Keratinocyte (primary cell): ENCODE measurements around the gene TMED10. TPM values are rescaled to one million over a fixed set of nuclear protein-coding genes. Genes with fewer than 3 reads are reported as not detected.

Experiments used
- DNase-seq: peaks from one replicate; pipeline ENCODE4 v3.0.0-alpha.2; 2011; ENCODE audit warnings: low read depth, missing footprints, low spot score
- FAIRE-seq: peaks from 2 replicates; lab custom pipeline; 2011; peaks lifted over from hg19 to GRCh38; lab: Jason Lieb, UNC
- H2AFZ ChIP-seq: 2 replicates; pipeline ENCODE4 v1.6.0; 2012; ENCODE audit warnings: low read length, control low read depth, inconsistent platforms; ENCODE audit not compliant: control insufficient read depth
- H3K27ac ChIP-seq: 2 replicates; pipeline ENCODE4 v1.5.1; 2011; ENCODE audit warnings: low read length; ENCODE audit not compliant: control insufficient read depth, insufficient read depth
- H3K27me3 ChIP-seq: 3 replicates; pipeline ENCODE4 v1.6.0; 2011; ENCODE audit warnings: low read length; ENCODE audit not compliant: control insufficient read depth, insufficient read depth; ENCODE audit errors: extremely low read depth
- H3K36me3 ChIP-seq, 2 experiments: 2 replicates in 1 of 2; 3 replicates in 1 of 2; pipeline ENCODE4 v1.5.1; 2011; ENCODE audit warnings: low read length in 2 of 2, mild to moderate bottlenecking in 1 of 2; ENCODE audit not compliant: control insufficient read depth in 2 of 2, insufficient read depth in 2 of 2; ENCODE audit errors: extremely low read depth in 1 of 2
- H3K4me1 ChIP-seq: 3 replicates; pipeline ENCODE4 v1.5.1; 2011; ENCODE audit warnings: low read length; ENCODE audit not compliant: control insufficient read depth, insufficient read depth; ENCODE audit errors: extremely low read depth
- H3K4me2 ChIP-seq: 3 replicates; pipeline ENCODE4 v1.6.0; 2011; ENCODE audit warnings: low read depth, low read length; ENCODE audit not compliant: control insufficient read depth, insufficient read depth; ENCODE audit errors: extremely low read depth
- H3K4me3 ChIP-seq, 3 experiments: fragments of 200-600 bp in 1 of 3; sonication (generic) in 1 of 3; 2 replicates in 2 of 3; 3 replicates in 1 of 3; pipeline ENCODE4 v1.5.1; 2011 to 2016; ENCODE audit warnings: low read length in 3 of 3, mild to moderate bottlenecking in 3 of 3, control low read depth in 2 of 3, inconsistent platforms in 1 of 3, low read depth in 1 of 3, mixed read lengths in 1 of 3, mixed run types in 1 of 3, moderate library complexity in 1 of 3; ENCODE audit not compliant: control insufficient read depth in 2 of 3, insufficient read depth in 2 of 3; ENCODE audit errors: extremely low read depth in 1 of 3
- H3K79me2 ChIP-seq: 2 replicates; pipeline ENCODE4 v1.6.0; 2012; ENCODE audit warnings: low read length; ENCODE audit not compliant: control insufficient read depth, insufficient read depth
- H3K9ac ChIP-seq: 3 replicates; pipeline ENCODE4 v1.6.0; 2011; ENCODE audit warnings: low read length; ENCODE audit not compliant: control insufficient read depth, insufficient read depth; ENCODE audit errors: extremely low read depth
- H3K9me1 ChIP-seq: 3 replicates; pipeline ENCODE4 v1.6.0; 2011; ENCODE audit warnings: low read length; ENCODE audit not compliant: control insufficient read depth, insufficient read depth; ENCODE audit errors: extremely low read depth
- H3K9me3 ChIP-seq: 2 replicates; pipeline ENCODE4 v1.5.1; 2012; ENCODE audit warnings: low read depth, low read length; ENCODE audit not compliant: control insufficient read depth
- H4K20me1 ChIP-seq: 3 replicates; pipeline ENCODE4 v1.6.0; 2011; ENCODE audit warnings: low read length; ENCODE audit not compliant: control insufficient read depth, insufficient read depth; ENCODE audit errors: extremely low read depth
- CTCF ChIP-seq, 3 experiments: IDR thresholded peaks in 1 of 3; conservative IDR thresholded peaks in 1 of 3; optimal IDR thresholded peaks in 1 of 3; 2 replicates in 2 of 3; 3 replicates in 1 of 3; pipeline versions ENCODE3 to v1.5.1; 2011; ENCODE audit warnings: low read length in 3 of 3, mild to moderate bottlenecking in 3 of 3, moderate library complexity in 2 of 3, control low read depth in 1 of 3, inconsistent platforms in 1 of 3; ENCODE audit not compliant: insufficient read depth in 2 of 3; ENCODE audit errors: extremely low read depth in 1 of 3
- EZH2 ChIP-seq: IDR thresholded peaks from one replicate; pipeline ENCODE4 v1.6.1; 2012; ENCODE audit warnings: inconsistent platforms, mild to moderate bottlenecking, low read length, moderate library complexity
- dilution Hi-C: fragments of 300-500 bp; cut with MboI; formaldehyde crosslinking; loops from one replicate; pipeline ENCODE4 v1.7.0; 2020; ENCODE audit warnings: low sequenced_read_pairs; ENCODE audit not compliant: extremely low pct_ligation_motif_present
- polyA plus RNA-seq, 5 experiments: library from polyadenylated mRNA; depleted of rRNA in 3 of 5; stranded (reverse) in 3 of 5; stranded (forward) in 1 of 5; unstranded in 1 of 5; fragments of >200 nt; gene quantifications; 1 replicate in 1 of 5; 2 replicates in 3 of 5; 3 replicates in 1 of 5; pipeline versions ENCODE4 v1.2.1 to v1.2.3, GENCODE V29; 2011 to 2012; ENCODE audit warnings: missing spikeins in 2 of 5, low read depth in 1 of 5, low replicate concordance in 1 of 5

The TMED10 gene
- polyA plus RNA-seq, 1 donor (not counting 4 experiments of a cell fraction or from before 2014, with no cell fraction given), result 428 TPM

GRCh38 chr14:75221797-75222196 lies 45.4 kb upstream of the TMED10 start:
- H2AFZ ChIP-seq, result peak overlapping the region; percentile 58
- dilution Hi-C loops, result no loop called here

GRCh38 chr14:75220156-75220555 lies 43.7 kb upstream of the TMED10 start:
- H3K4me3 ChIP-seq, result no peak overlapping the region
- no peaks in the 10 kb centered on the region for H3K27me3 ChIP-seq
- no peak overlapping the region for H3K27ac ChIP-seq
- H3K9ac ChIP-seq, result no peak overlapping the region
- no peaks in the 10 kb centered on the region for H3K79me2 ChIP-seq
- H3K4me1 ChIP-seq, result peaks cover 18% of the 10 kb centered on the region
- H3K36me3 ChIP-seq, result no peaks in the 10 kb centered on the region
- H2AFZ ChIP-seq, result peak overlapping the region; percentile 11
- FAIRE-seq (no peak), DNase-seq (no peak)
- H3K9me1 ChIP-seq, result no peaks in the 10 kb centered on the region
- no peak for TF ChIP-seq CTCF (optimal IDR thresholded peaks at IDR 0.05 in 1 of 3, IDR thresholded peaks at IDR 0.05 in 1 of 3, conservative IDR thresholded peaks at IDR 0.05 in 1 of 3; ENCODE audit: extremely low read depth in 1 of 3, insufficient read depth in 2 of 3, low read length in 3 of 3)
- TF ChIP-seq EZH2, result no peak
- H4K20me1 ChIP-seq, result no peaks in the 10 kb centered on the region
- no peaks in the 10 kb centered on the region for H3K9me3 ChIP-seq
- dilution Hi-C loops, result no loop called here
- no peak overlapping the region for H3K4me2 ChIP-seq

More at GRCh38 chr14:75221797-75222196, 45.4 kb upstream of the TMED10 start:
- H3K4me3 ChIP-seq, result no peak overlapping the region
- peak overlapping the region; percentile 43 for H3K9ac ChIP-seq
- H3K27me3 ChIP-seq, result no peaks in the 10 kb centered on the region
- H3K9me1 ChIP-seq, result no peaks in the 10 kb centered on the region
- H3K4me2 ChIP-seq, result peak overlapping the region; percentile 18
- H3K4me1 ChIP-seq, result peaks cover 18% of the 10 kb centered on the region
- DNase-seq, result no peak
- H4K20me1 ChIP-seq, result no peaks in the 10 kb centered on the region
- peak overlapping the region; percentile 81 for H3K27ac ChIP-seq
- no peaks in the 10 kb centered on the region for H3K36me3 ChIP-seq
- FAIRE-seq, result no peak
- no peaks in the 10 kb centered on the region for H3K9me3 ChIP-seq
- TF ChIP-seq EZH2 (no peak), CTCF (optimal IDR thresholded peaks at IDR 0.05 in 1 of 3, IDR thresholded peaks at IDR 0.05 in 1 of 3, conservative IDR thresholded peaks at IDR 0.05 in 1 of 3; ENCODE audit: extremely low read depth in 1 of 3, insufficient read depth in 2 of 3, low read length in 3 of 3) (no peak)
- H3K79me2 ChIP-seq, result no peaks in the 10 kb centered on the region
